GM12865 (cell line): ENCODE results near the gene FKBP8.
"Not testable (repeated sequence)": the region's sequence is repeated elsewhere in the genome, so short reads cannot be mapped to it uniquely, and the experiment has no call there.

Experiments
- DNase-seq: peaks from one replicate; pipeline ENCODE4 v3.0.0; 2010; ENCODE audit warnings: low read depth
- H3K4me3 ChIP-seq: 2 replicates; pipeline ENCODE4 v1.5.1; 2011; ENCODE audit warnings: mild to moderate bottlenecking, low read depth, low read length, control low read depth
- TF ChIP-seq, protein P1 (sequence below): IDR thresholded peaks from 2 replicates; pipeline ENCODE4 v1.5.1; 2011; ENCODE audit warnings: low read length, control low read depth, low read depth, inconsistent platforms; ENCODE audit not compliant: insufficient read depth; ENCODE audit errors: missing control alignments

FKBP8 gene

DNA sequence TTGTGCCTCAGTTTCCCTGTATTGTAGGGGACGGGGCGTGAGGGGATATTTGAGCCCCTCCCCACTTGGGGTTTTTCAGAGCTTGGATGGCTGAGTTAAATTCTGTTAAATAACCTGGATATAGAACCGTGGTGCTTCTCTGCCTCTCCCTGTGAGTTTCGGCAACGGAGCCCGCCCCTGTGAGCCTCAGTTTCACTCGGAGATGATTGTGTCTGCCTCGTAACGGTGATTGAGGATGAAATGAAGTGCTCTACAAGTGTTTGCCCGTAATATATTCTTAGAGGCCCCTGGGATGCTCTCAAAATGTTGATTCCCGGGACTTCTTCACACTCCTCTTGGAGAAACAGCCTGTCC, 14.8 kb upstream of the FKBP8 start:
- TF ChIP-seq, protein P1, sequence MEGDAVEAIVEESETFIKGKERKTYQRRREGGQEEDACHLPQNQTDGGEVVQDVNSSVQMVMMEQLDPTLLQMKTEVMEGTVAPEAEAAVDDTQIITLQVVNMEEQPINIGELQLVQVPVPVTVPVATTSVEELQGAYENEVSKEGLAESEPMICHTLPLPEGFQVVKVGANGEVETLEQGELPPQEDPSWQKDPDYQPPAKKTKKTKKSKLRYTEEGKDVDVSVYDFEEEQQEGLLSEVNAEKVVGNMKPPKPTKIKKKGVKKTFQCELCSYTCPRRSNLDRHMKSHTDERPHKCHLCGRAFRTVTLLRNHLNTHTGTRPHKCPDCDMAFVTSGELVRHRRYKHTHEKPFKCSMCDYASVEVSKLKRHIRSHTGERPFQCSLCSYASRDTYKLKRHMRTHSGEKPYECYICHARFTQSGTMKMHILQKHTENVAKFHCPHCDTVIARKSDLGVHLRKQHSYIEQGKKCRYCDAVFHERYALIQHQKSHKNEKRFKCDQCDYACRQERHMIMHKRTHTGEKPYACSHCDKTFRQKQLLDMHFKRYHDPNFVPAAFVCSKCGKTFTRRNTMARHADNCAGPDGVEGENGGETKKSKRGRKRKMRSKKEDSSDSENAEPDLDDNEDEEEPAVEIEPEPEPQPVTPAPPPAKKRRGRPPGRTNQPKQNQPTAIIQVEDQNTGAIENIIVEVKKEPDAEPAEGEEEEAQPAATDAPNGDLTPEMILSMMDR = no peak
- H3K4me3 ChIP-seq = peak overlapping the region; percentile 98
- DNase-seq = no peak

DNA sequence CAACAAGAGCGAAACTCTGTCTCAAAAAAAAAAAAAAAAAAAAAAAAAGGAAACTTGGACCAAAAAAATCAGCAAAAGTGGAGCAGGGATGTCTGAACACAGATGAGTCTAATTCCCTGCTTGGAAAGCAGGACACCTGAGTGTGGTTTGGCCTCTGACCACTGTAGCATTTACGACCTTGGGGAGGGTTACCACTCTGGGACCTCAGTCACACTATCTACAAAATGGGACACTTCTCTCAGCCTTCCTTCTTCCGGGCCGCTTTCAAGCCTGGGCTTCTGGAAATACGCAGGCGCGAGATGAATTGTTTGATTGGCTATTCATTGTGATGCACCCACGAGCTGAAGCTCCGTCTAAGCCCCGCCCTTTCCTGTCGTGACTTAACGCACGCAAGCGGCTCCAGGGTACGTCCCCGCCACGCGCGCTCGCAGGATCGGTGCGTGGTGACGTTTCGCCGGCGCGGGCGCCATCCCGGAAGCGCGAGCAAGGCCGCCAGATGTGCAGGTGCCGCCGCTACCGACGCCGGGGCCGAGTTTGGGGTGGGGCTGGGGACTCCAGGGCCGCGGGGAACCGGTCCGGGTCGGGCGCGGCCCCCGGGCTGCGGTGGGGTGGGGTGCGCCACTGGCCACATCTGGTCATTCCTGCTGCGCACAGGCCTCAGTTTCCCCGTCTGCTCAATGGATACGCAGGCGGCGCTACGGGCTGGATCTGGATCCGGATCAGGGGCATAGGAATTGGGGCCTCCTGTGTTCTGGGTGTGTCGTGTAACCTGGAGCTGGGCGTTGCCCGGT, 14.2 kb upstream of the FKBP8 start, which contains the start of gene KXD1:
Gene KXD1 (plus strand): TSS at position 460 of the 791 bp plus-strand sequence. CDS start 4,187 bp downstream, outside the sequence.
- DNase-seq = peak; percentile 100
- peak within 1 kb of the TSS; percentile 98 for H3K4me3 ChIP-seq
- TF ChIP-seq, protein P1 = no peak

DNA sequence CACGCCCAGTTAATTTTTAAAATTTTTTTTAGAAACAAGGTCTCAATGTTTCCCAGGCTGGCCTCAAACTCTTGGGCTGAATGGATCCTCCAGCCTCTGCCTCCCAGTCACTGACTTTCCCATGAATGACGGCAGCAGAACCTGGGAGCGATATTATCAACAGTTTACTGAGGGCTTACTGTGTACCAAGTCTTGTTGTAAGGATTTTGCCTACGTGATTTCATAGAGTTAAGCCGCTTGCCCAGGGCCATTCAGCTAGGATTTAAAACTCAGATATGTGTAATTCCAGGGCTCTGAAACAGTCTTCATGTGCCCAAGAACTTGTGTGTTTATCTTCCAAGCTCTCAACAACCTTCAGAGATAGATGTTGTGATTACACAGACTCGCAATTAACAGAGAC, 8.3 kb upstream of the FKBP8 start:
- no peak overlapping the region for H3K4me3 ChIP-seq
- no peak for DNase-seq
- TF ChIP-seq, protein P1 = no peak

DNA sequence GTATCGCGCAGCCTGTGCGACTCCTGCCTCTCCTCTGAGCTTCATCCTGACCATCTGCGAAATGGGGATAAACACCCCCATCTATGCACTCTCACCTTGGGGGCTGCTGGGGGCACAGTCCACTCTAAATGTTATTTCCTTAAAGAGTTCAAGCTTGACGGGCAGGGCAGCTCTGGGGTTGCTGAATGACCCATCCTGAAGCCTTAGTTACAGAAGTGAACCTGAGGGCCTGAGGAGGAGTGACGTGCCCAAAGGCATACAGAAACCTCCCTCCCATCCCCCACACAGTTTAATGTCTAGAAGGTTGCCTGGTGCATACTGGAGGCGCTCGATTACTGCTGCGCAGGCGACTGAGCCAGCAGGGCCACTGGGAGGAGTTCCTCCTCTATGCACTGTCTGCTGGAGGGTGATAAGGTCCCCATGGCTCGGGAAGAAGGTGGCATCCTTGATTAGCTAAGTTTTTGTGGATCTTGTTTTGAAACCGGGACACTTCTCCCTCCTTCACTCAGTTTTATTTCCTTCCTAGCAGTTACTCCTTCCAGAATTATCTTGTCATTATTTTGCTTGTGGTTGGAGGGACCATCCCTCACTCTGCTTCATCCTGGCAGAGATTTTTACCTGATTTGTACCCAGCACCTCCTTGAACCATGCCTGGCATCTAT, 572 bp upstream of the FKBP8 start:
- peak; percentile 91 for DNase-seq
- H3K4me3 ChIP-seq = peak overlapping the region; percentile 71
- TF ChIP-seq, protein P1 = no peak

DNA sequence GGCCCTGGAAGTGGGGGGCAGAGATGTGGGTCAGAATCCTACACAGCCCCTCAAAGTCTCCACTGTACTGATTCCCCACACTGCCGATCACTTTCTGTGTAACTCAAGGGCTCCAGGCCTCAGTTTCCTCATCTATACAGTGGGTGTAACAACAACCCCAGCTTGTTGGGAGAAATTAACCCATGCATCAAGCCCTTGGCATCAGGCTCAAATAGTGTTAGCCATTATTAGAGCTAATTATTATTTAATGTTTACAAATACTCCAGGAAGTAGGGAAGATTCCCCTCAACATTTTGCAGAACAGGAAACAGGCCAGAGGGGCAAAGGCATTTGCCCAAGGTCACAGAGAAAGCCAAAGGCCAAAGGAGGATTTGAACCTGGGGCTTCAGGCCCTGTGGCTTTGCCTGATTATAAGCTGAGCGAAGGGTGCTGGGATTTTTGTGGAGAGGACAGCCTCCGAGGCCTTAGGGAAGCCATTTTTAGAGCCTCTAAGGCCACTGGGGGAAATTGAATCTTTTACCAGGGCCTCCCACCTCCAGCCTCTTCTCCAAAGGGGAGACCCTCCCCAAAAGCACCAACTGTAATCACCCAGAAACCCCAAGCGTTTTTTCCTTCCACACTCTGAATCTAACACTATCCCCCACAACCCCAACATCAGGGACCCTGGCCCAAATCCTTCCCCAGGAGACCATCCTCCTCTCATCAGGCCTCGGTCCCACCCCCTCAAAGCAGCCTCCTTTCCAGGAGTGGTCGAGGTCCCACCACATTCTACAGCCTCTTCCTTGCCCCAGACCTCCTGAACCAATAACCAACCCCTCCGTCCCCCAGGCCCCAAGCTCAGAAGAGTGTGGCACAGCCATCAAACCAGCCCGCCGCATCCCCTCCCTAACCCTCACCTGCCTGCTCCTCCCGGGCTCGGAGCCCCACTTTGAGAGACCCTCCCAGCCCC, 1.1 kb downstream of the FKBP8 start:
- TF ChIP-seq, protein P1 = no peak
- peak overlapping the region; percentile 53 for H3K4me3 ChIP-seq
- DNase-seq = peak; percentile 19

DNA sequence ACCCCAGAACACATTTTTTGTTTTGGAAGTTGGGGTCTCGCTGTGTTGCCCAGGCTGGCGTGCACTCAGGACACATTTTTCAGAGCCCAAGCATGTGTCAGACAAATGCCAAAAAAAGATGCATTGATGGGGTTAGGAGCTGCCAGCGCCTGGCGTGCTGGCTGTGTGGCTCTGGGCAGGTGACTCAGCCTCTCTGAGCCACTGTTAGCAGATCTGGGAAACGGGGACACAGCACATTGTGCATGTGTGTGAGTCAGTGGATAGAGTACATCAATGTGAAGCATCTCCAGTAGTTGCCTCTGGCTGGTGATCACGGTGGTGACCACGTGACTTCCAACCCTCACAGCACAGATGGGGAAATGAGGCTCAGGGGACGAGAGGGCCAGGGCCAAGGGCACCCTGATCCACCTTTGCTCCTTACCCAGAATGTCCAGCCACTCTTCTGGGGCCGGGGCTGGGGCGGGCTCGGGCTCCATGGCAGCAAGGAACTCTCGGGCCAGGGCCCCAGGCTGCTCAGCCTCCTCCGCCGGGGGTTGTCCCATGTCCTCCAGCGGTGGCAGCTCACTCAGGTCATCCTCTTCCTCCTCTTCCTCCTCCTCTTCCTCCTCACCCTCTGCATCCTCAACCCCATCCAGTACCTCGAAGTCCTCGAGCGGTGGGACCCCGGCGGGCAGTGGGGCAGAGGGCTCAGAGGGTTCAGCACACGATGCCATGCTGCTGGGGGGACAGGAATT, 1.9 kb downstream of the FKBP8 start:
- TF ChIP-seq, protein P1 = no peak
- DNase-seq = no peak
- no peak overlapping the region for H3K4me3 ChIP-seq

DNA sequence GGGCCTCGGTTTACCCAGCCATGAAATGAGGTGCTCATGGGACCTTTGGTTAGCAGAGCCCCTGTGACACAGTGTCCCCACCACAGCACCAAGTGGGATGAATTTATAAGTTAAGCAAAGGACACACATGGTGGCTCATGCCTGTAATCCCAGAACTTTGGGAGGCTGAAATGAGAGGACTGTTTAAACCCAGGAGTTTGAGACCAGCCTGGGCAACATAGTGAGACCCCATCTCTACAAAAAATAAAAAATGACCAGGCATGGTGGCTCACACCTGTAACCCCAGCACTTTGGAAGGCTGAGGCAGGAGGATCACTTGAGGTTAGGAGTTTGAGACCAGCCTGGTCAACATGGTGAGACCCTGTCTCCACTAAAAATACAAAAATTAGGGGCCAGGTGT, 3.2 kb downstream of the FKBP8 start:
- H3K4me3 ChIP-seq, DNase-seq: not testable (repeated sequence)
